Peyer's patch (tissue), 4 donors: ENCODE data around the gene VPS33A.

ENCODE experiments used
- CTCF ChIP-seq, 6 experiments: fragments of 450-650 bp in 4 of 6; fragments of 200-600 bp in 2 of 6; sonication (generic) in 1 of 6; IDR thresholded peaks; one replicate each; pipeline ENCODE4 v1.5.1; 2017 to 2019; ENCODE audit warnings: antibody characterized with exemption in 6 of 6, mild to moderate bottlenecking in 3 of 6, moderate library complexity in 1 of 6
- POLR2A ChIP-seq, 2 donors: fragments of 450-650 bp; IDR thresholded peaks; one replicate each; pipeline ENCODE4 v1.5.1; 2017; ENCODE audit warnings: antibody characterized with exemption in 2 of 2, mild to moderate bottlenecking in 2 of 2, moderate library complexity in 2 of 2

- TF ChIP-seq CTCF (IDR thresholded peaks at IDR 0.05) (no peak), POLR2A (IDR thresholded peaks at IDR 0.05) (no peak)
Measured at GRCh38 chr12:122303068-122303467, 36.8 kb upstream of the VPS33A start.
